ENCODE results near the gene GNPAT.
"Not testable (repeated sequence)": the region's sequence is repeated elsewhere in the genome, so short reads cannot be mapped to it uniquely, and the experiment has no call there.

Gene GNPAT

GRCh38 chr1:231240883-231241735 is at the start of gene GNPAT:
Gene GNPAT, plus strand, starts transcription at chr1:231241212. Its CDS starts 167 bp downstream, at chr1:231241379.
- DNase-seq: peak; percentile 89 to 92

- DNase-seq: no peak
Measured at GRCh38 chr1:231192620-231193163, 48.3 kb upstream of the GNPAT start.

- DNase-seq: no peak
Measured at GRCh38 chr1:231193710-231194340, 47.2 kb upstream of the GNPAT start.

DNA sequence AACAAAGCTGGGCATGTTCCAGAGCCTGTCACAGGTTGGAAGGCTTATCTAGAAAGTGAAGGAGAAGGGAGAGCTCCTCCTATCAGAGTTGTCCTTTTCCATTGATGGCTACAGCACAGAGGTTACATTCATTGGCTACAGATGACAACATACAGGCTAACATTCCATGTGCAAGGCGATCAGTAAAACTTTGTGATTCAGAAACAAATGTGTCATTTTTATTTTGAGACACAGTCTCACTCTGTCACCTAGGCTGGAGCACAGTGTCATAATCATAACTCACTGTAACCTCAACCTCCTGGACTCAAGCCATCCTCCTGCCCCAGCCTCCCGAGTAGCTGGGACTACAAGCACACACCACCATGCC is 46.6 kb upstream of the GNPAT start:
- no peak for DNase-seq

DNA sequence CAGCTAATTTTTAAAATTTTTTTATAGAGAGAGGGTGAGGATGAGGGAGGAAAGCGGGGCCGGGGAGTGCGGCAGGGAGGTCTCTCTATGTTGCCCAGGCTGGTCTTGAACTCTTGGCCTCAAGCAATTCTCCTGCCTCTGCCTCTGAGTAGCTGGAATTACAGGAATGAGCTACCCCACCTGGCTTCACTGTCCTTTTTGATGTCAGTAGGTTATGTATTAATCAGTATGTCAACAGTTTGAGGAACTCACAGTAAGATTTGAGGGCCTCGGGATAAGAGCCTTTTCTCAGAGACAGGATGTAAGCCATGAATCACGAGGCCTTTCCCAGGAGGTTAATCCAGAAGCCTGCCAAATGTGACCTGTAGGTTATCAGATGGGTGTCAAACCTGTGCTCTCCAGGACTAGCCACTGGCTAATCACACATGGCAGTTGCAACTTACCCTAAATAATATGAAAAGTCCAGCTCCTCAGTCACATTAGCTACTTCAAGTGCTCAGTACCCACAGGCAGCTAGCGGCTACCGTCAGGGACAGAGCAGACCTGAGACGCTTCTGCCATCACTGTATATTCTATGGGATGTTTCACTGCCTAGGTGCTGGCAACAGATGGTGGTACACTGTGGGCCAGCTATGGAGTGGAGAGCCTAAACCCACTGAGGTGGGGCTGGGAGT is 46.0 kb upstream of the GNPAT start:
- DNase-seq: no peak

DNA sequence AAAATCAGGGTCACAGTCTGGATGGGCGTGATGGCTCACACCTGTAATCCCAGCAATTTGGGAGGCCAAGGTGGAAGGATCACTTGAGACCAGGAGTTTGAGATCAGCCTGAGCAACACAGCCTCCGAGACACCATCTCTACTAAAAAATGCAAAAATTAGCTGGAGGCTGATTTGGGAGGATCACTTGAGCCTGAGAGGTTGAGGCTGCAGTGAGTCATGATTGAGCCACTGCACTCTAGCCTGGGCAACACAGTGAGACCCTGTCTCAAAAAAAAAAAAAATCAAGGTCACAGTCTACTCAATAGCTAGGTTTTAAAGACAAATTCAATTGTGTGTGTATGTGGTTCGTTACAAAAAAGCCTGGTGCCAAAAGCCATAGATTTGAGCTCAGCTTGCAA is 44.7 kb upstream of the GNPAT start:
- no peak for DNase-seq

- no peak for DNase-seq
Measured at GRCh38 chr1:231196728-231197127, 44.3 kb upstream of the GNPAT start.

- DNase-seq: no peak
Measured at GRCh38 chr1:231199868-231200267, 41.1 kb upstream of the GNPAT start.

- DNase-seq: no peak
Measured at GRCh38 chr1:231200388-231201031, 40.5 kb upstream of the GNPAT start.

- DNase-seq: no peak
Measured at GRCh38 chr1:231201375-231201978, 39.5 kb upstream of the GNPAT start.

GRCh38 chr1:231201979-231202633 is 38.9 kb upstream of the GNPAT start:
- DNase-seq: no peak

DNA sequence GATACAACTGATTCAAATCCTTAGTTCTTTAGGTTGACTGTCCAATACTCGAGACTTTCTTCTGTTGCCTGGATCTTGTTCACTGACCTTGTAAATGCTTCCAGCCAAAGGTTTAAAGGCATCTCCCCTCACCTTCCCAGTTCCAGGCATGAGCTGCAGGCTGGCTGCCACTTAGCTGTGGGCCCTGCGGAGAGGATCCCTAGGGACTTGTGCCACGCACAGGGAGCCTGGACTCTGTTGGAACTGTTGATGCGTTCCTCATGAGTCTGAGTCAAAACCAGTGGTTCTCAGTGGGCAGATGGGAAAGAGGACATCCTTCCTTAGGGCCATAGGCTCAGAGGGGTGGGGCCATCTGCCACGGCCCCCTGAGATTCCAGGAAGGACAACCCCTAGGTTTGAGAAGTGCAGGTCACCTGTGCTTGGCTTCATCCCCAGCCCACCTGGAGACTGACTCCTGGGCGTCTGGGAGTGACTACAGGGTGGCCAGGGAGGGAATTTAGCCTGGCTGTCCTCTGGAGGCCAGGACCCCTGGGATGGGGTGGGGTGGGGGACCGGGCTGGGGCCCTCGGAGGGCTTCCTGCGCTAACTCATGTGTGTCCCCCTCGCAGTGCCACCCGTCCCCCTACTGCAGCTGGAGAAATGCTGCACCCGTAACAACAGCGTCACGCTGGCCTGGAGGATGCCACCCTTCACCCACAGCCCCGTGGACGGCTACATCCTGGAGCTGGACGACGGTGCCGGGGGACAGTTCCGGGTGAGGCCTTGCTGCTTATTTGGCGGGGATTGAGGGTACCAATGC is 37.6 kb upstream of the GNPAT start:
- DNase-seq: no peak

DNA sequence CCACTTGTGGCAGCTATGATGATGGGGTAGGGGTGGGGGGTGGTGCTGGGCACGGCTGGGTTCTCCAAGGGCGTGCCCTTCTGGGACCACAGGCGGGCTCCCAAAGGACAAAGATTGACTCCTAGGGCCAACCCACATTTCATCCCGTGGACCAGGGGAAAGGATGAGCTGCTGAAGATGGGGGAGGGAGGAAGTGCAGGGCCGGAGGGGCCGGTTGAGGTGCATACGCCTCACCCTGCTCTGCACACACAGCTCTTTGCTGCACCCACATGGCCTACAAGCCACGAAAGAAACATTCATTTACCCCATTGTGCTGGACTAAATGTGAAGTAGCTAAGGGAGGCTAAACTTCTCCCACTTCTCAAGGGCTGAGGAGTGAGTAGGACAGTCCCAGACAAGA is 34.2 kb upstream of the GNPAT start:
- DNase-seq: no peak

GRCh38 chr1:231207437-231207836 is 33.6 kb upstream of the GNPAT start:
- no peak for DNase-seq

DNA sequence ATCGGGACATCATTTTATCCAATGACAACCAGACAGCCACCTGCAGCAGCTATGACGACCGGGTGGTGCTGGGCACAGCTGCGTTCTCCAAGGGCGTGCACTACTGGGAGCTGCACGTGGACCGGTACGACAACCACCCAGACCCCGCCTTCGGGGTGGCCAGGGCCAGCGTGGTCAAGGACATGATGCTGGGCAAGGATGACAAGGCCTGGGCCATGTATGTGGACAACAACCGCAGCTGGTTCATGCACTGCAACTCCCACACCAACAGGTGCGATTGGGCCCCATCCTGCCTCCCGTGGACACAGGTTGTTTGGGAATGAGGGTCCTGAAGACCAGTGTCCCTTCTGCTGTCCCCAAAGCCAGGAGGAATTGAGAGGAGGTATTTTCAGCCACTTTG is 32.0 kb upstream of the GNPAT start:
- no peak for DNase-seq

- no peak for DNase-seq
Measured at GRCh38 chr1:231209531-231209930, 31.5 kb upstream of the GNPAT start.

GRCh38 chr1:231210126-231210525 is 30.9 kb upstream of the GNPAT start:
- no peak for DNase-seq

DNA sequence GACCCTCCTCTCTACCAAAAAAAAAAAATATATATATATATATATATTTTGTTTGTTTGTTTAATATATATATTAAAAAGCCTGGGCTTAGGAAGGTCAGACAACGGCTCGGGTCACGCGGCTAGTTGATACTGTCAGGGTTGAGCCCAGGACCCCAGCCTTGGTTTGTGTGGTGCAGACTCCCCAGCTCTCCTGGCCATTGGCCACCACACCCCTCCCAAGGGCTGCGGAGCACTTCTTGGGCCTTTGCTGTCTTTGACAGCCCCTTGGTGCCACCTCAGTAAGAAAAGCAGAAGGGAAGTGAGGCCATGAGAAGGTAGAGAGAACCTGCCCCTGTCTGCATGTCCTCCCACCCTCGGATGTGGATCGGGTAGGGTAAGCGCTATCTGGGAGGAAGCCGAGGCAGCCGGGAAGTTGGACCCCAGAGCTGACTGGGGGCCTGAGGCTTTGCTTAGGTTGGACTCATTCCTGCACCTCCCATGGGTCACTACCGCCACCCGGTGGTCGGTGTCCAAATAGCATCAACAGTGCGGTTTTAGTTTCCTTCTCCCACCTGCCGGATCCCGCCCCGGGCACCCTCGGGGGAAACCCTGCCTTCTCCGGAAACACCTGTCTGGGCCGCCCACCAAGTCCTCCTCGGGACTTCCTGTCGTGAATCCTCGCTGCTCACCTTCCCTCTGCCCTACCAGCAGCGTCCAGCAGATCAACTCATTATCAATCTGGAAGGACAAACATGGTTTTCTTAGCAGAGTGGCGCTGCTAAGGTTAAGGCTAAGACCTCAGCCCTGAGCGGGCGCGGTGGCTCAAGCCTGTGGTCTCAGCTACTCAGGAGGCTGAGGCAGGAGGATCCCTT is 29.8 kb upstream of the GNPAT start:
- peak; percentile 87 to 89 for DNase-seq

GRCh38 chr1:231212301-231212700 is 28.7 kb upstream of the GNPAT start:
- DNase-seq: not testable (repeated sequence)

Data from CD4-positive, alpha-beta T cell treated with Interleukin-1 beta for 1 hour (primary cell).